ENCODE measurements around the gene WNT2.
A peak's percentile ranks its signal among the peaks of the same experiment; 100 is the strongest.

The WNT2 gene

GRCh38 chr7:117313582-117313981 lies 9.3 kb downstream of the WNT2 start:
- Histone ChIP-seq H3F3A (ENCODE audit: insufficient read depth) (no peaks in the 10 kb centered on the region), H3K4me3 (ENCODE audit: insufficient read depth, low read length, poor library complexity, severe bottlenecking) (no peak overlapping the region), H3K27me3 (ENCODE audit: low read length) (no peaks in the 10 kb centered on the region), H4K20me1 (ENCODE audit: low read depth, low read length) (no peaks in the 10 kb centered on the region), H2AFZ (ENCODE audit: low read depth, low read length, severe bottlenecking) (peak overlapping the region; percentile 6), H3K79me2 (ENCODE audit: insufficient read depth, low read length) (no peaks in the 10 kb centered on the region), H3K27ac (ENCODE audit: low read depth, low read length) (no peak overlapping the region), H3K9me2 (replicated peaks; ENCODE audit: insufficient read depth, low read length) (no peaks in the 10 kb centered on the region), H3K4me2 (ENCODE audit: low read depth, low read length, poor library complexity, severe bottlenecking) (no peak overlapping the region), H3K9ac (ENCODE audit: low read length) (no peak overlapping the region), H3K9me3 (ENCODE audit: insufficient read depth, low read length) (no peaks in the 10 kb centered on the region), H3K36me3 (ENCODE audit: low read length) (no peaks in the 10 kb centered on the region)
- TF ChIP-seq, protein P1, sequence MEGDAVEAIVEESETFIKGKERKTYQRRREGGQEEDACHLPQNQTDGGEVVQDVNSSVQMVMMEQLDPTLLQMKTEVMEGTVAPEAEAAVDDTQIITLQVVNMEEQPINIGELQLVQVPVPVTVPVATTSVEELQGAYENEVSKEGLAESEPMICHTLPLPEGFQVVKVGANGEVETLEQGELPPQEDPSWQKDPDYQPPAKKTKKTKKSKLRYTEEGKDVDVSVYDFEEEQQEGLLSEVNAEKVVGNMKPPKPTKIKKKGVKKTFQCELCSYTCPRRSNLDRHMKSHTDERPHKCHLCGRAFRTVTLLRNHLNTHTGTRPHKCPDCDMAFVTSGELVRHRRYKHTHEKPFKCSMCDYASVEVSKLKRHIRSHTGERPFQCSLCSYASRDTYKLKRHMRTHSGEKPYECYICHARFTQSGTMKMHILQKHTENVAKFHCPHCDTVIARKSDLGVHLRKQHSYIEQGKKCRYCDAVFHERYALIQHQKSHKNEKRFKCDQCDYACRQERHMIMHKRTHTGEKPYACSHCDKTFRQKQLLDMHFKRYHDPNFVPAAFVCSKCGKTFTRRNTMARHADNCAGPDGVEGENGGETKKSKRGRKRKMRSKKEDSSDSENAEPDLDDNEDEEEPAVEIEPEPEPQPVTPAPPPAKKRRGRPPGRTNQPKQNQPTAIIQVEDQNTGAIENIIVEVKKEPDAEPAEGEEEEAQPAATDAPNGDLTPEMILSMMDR (IDR thresholded peaks at IDR 0.05; ENCODE audit: insufficient read depth, low read length, poor library complexity, severe bottlenecking), result no peak
- no peak for TF ChIP-seq EZH2phosphoT487 (conservative IDR thresholded peaks at IDR 0.05; ENCODE audit: low read length)

- Histone ChIP-seq H3K4me3 (ENCODE audit: insufficient read depth, low read length, poor library complexity, severe bottlenecking) (no peak overlapping the region), H3K9ac (ENCODE audit: low read length) (no peak overlapping the region), H3K36me3 (ENCODE audit: low read length) (no peaks in the 10 kb centered on the region), H2AFZ (ENCODE audit: low read depth, low read length, severe bottlenecking) (peak overlapping the region; percentile 6), H3K27ac (ENCODE audit: low read depth, low read length) (no peak overlapping the region), H4K20me1 (ENCODE audit: low read depth, low read length) (no peaks in the 10 kb centered on the region), H3F3A (ENCODE audit: insufficient read depth) (no peaks in the 10 kb centered on the region), H3K4me2 (ENCODE audit: low read depth, low read length, poor library complexity, severe bottlenecking) (no peak overlapping the region), H3K79me2 (ENCODE audit: insufficient read depth, low read length) (no peaks in the 10 kb centered on the region), H3K9me3 (ENCODE audit: insufficient read depth, low read length) (no peaks in the 10 kb centered on the region), H3K9me2 (replicated peaks; ENCODE audit: insufficient read depth, low read length) (no peaks in the 10 kb centered on the region), H3K27me3 (ENCODE audit: low read length) (no peaks in the 10 kb centered on the region)
- TF ChIP-seq EZH2phosphoT487 (conservative IDR thresholded peaks at IDR 0.05; ENCODE audit: low read length), result no peak
- TF ChIP-seq, protein P1 (IDR thresholded peaks at IDR 0.05; ENCODE audit: insufficient read depth, low read length, poor library complexity, severe bottlenecking), result peak; percentile 39
Measured at GRCh38 chr7:117312593-117313580, 10.0 kb downstream of the WNT2 start.

DNA sequence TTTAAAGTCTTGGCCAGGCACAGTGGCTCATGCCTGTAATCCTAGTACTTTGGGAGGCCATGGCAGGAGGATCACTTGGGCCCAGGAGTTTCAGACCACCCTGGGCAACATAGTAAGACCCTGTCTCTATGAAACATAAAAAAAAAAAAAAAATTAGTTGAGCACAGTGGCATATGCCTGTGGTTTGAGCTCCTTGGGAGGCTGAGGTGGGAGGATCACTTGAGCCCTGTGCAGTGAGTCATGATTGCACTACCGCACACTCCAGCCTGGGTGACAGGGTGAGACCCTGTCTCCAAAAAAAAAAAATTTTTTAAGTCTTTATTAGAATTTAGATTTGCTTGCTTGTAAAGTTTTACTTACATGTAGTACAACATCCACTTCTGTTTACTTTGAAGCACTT lies 14.0 kb downstream of the WNT2 start:
- Histone ChIP-seq H3K36me3 (ENCODE audit: low read length) (no peaks in the 10 kb centered on the region), H3F3A (ENCODE audit: insufficient read depth) (no peaks in the 10 kb centered on the region), H3K9me3 (ENCODE audit: insufficient read depth, low read length) (no peaks in the 10 kb centered on the region), H3K9ac (ENCODE audit: low read length) (no peak overlapping the region), H3K27ac (ENCODE audit: low read depth, low read length) (no peak overlapping the region), H3K9me2 (replicated peaks; ENCODE audit: insufficient read depth, low read length) (no peaks in the 10 kb centered on the region), H3K79me2 (ENCODE audit: insufficient read depth, low read length) (no peaks in the 10 kb centered on the region), H3K27me3 (ENCODE audit: low read length) (no peaks in the 10 kb centered on the region), H3K4me2 (ENCODE audit: low read depth, low read length, poor library complexity, severe bottlenecking) (no peak overlapping the region), H3K4me3 (ENCODE audit: insufficient read depth, low read length, poor library complexity, severe bottlenecking) (no peak overlapping the region), H2AFZ (ENCODE audit: low read depth, low read length, severe bottlenecking) (no peak overlapping the region), H4K20me1 (ENCODE audit: low read depth, low read length) (no peaks in the 10 kb centered on the region)
- TF ChIP-seq EZH2phosphoT487 (conservative IDR thresholded peaks at IDR 0.05; ENCODE audit: low read length), result no peak
- TF ChIP-seq, protein P1 (IDR thresholded peaks at IDR 0.05; ENCODE audit: insufficient read depth, low read length, poor library complexity, severe bottlenecking), result no peak
